ENCODE results near the gene ERFE.

ERFE gene

GRCh38 chr2:238155761-238156694 is 2.7 kb upstream of the ERFE start:
- DNase-seq (no peak), ATAC-seq (ENCODE audit: insufficient read depth, low read depth) (no peak)
- Histone ChIP-seq H3K27me3 (ENCODE audit: insufficient read depth, low read length, poor library complexity) (no peaks in the 10 kb centered on the region), H3K9me3 (ENCODE audit: insufficient read depth, low read length, severe bottlenecking) (no peaks in the 10 kb centered on the region), H3K9ac (ENCODE audit: low read depth, low read length) (no peak overlapping the region), H3K36me3 (ENCODE audit: insufficient read depth, low read length) (no peaks in the 10 kb centered on the region), H2AFZ (ENCODE audit: low read depth, low read length) (no peak overlapping the region), H3K27ac (ENCODE audit: low read length) (no peak overlapping the region), H3K4me2 (ENCODE audit: insufficient read depth, low read length) (no peak overlapping the region), H3K4me3 (ENCODE audit: low read depth in 1 of 2, low read length in 2 of 2) (no peak overlapping the region), H3K79me2 (ENCODE audit: insufficient read depth, low read length) (no peaks in the 10 kb centered on the region), H4K20me1 (ENCODE audit: insufficient read depth, low read length) (no peaks in the 10 kb centered on the region), H3K4me1 (ENCODE audit: insufficient read depth, low read length) (no peaks in the 10 kb centered on the region)
- no peak for TF ChIP-seq EZH2 (IDR thresholded peaks at IDR 0.05; ENCODE audit: borderline replicate concordance, low read depth, low read length, severe bottlenecking)
- TF ChIP-seq, protein P1, sequence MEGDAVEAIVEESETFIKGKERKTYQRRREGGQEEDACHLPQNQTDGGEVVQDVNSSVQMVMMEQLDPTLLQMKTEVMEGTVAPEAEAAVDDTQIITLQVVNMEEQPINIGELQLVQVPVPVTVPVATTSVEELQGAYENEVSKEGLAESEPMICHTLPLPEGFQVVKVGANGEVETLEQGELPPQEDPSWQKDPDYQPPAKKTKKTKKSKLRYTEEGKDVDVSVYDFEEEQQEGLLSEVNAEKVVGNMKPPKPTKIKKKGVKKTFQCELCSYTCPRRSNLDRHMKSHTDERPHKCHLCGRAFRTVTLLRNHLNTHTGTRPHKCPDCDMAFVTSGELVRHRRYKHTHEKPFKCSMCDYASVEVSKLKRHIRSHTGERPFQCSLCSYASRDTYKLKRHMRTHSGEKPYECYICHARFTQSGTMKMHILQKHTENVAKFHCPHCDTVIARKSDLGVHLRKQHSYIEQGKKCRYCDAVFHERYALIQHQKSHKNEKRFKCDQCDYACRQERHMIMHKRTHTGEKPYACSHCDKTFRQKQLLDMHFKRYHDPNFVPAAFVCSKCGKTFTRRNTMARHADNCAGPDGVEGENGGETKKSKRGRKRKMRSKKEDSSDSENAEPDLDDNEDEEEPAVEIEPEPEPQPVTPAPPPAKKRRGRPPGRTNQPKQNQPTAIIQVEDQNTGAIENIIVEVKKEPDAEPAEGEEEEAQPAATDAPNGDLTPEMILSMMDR (IDR thresholded peaks at IDR 0.05; ENCODE audit: borderline replicate concordance, extremely low read depth, low read length, poor library complexity, severe bottlenecking) = no peak

DNA sequence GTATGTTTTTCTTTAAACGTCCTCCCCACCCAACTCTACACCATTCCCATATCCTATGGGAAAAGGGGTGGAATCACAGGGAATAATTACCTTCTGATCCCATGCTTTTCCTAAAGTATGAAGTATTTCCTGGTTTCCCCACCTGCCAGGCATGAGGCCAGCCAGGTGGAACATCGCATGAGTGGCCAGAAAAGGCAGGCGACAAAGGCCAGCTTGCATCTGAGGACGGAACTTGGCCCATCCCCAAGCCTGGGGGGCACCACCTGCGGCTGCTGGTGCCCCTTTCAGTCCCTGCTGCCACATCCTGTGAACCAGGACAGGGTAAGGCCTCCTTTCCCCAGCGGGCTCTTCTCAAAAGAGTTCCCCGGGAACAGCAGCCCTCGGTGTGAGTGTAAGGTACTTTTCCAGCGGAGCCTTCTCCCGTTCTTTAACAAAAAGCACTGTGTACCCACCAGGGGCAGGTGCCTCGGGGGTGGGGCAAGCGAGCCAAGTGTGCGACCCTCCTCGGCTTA is 1.2 kb upstream of the ERFE start:
- ATAC-seq (ENCODE audit: insufficient read depth, low read depth) (no peak), DNase-seq (no peak)
- Histone ChIP-seq H3K79me2 (ENCODE audit: insufficient read depth, low read length) (no peaks in the 10 kb centered on the region), H3K27me3 (ENCODE audit: insufficient read depth, low read length, poor library complexity) (no peaks in the 10 kb centered on the region), H3K4me2 (ENCODE audit: insufficient read depth, low read length) (no peak overlapping the region), H2AFZ (ENCODE audit: low read depth, low read length) (no peak overlapping the region), H4K20me1 (ENCODE audit: insufficient read depth, low read length) (no peaks in the 10 kb centered on the region), H3K4me1 (ENCODE audit: insufficient read depth, low read length) (no peaks in the 10 kb centered on the region), H3K36me3 (ENCODE audit: insufficient read depth, low read length) (no peaks in the 10 kb centered on the region), H3K9me3 (ENCODE audit: insufficient read depth, low read length, severe bottlenecking) (no peaks in the 10 kb centered on the region), H3K4me3 (ENCODE audit: low read depth in 1 of 2, low read length in 2 of 2) (no peak overlapping the region), H3K27ac (ENCODE audit: low read length) (no peak overlapping the region), H3K9ac (ENCODE audit: low read depth, low read length) (no peak overlapping the region)
- no peak for TF ChIP-seq EZH2 (IDR thresholded peaks at IDR 0.05; ENCODE audit: borderline replicate concordance, low read depth, low read length, severe bottlenecking)
- TF ChIP-seq, protein P1 (IDR thresholded peaks at IDR 0.05; ENCODE audit: borderline replicate concordance, extremely low read depth, low read length, poor library complexity, severe bottlenecking) = no peak

DNA sequence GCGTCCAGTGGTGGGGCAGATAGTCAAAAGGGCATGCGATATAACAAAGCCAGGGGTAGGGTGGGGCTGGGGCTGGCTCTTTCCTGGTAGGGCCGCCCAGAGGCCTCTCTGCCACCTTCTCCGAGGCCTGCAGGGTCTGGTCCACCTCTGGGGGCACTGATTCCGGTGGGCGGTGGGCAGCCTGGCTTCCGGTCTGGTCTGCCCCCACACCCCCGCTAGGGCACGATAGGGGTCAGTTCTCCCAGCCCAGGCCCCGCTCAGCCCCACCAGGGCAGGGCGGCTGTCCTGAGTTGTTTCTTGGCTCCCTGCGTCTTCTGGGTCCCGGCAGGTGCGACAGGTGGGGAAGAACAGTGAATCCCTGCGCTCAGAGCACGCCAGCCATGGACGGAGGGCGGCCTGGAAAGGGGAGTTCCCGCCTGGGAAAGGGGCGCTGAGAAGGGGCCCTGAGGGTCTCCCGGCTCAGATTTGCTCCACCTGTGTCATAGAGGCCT is 707 bp upstream of the ERFE start:
- Histone ChIP-seq H3K27me3 (ENCODE audit: insufficient read depth, low read length, poor library complexity) (no peaks in the 10 kb centered on the region), H3K36me3 (ENCODE audit: insufficient read depth, low read length) (no peaks in the 10 kb centered on the region), H3K4me3 (ENCODE audit: low read depth in 1 of 2, low read length in 2 of 2) (no peak overlapping the region), H3K79me2 (ENCODE audit: insufficient read depth, low read length) (no peaks in the 10 kb centered on the region), H3K4me2 (ENCODE audit: insufficient read depth, low read length) (no peak overlapping the region), H3K4me1 (ENCODE audit: insufficient read depth, low read length) (no peaks in the 10 kb centered on the region), H3K27ac (ENCODE audit: low read length) (no peak overlapping the region), H3K9me3 (ENCODE audit: insufficient read depth, low read length, severe bottlenecking) (no peaks in the 10 kb centered on the region), H2AFZ (ENCODE audit: low read depth, low read length) (no peak overlapping the region), H3K9ac (ENCODE audit: low read depth, low read length) (no peak overlapping the region), H4K20me1 (ENCODE audit: insufficient read depth, low read length) (no peaks in the 10 kb centered on the region)
- no peak for ATAC-seq (ENCODE audit: insufficient read depth, low read depth)
- DNase-seq = no peak
- TF ChIP-seq, protein P1 (IDR thresholded peaks at IDR 0.05; ENCODE audit: borderline replicate concordance, extremely low read depth, low read length, poor library complexity, severe bottlenecking) = no peak
- no peak for TF ChIP-seq EZH2 (IDR thresholded peaks at IDR 0.05; ENCODE audit: borderline replicate concordance, low read depth, low read length, severe bottlenecking)
